ENCODE measurements around the gene DTNA.

DNA sequence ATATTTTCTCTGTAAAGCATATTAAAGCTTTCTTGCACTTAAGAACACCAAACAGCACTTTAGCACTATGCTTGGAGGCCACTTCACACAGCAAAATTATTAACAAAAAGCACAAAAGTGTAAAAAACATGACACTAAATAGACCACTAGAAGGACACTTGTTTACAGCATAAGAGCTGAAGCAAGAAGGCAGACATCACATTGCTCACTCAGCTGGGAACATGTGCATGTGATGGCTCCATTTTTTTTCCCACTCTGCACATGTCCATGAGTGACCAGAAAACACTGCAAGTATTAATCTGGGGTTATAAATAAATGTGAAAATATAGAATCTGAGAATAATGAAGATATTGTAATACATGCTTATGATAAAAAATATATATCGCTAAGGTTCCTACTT lies 228.0 kb downstream of the DTNA start:
- TF ChIP-seq, protein P1, sequence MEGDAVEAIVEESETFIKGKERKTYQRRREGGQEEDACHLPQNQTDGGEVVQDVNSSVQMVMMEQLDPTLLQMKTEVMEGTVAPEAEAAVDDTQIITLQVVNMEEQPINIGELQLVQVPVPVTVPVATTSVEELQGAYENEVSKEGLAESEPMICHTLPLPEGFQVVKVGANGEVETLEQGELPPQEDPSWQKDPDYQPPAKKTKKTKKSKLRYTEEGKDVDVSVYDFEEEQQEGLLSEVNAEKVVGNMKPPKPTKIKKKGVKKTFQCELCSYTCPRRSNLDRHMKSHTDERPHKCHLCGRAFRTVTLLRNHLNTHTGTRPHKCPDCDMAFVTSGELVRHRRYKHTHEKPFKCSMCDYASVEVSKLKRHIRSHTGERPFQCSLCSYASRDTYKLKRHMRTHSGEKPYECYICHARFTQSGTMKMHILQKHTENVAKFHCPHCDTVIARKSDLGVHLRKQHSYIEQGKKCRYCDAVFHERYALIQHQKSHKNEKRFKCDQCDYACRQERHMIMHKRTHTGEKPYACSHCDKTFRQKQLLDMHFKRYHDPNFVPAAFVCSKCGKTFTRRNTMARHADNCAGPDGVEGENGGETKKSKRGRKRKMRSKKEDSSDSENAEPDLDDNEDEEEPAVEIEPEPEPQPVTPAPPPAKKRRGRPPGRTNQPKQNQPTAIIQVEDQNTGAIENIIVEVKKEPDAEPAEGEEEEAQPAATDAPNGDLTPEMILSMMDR (IDR thresholded peaks at IDR 0.05; ENCODE audit: low read length): no peak
- no peak for TF ChIP-seq EZH2phosphoT487 (IDR thresholded peaks at IDR 0.05; ENCODE audit: low read length)

Measured in MM.1S (cell line).